Common myeloid progenitor, CD34-positive (primary cell): ENCODE results near the gene ADAMTS17.

ENCODE experiments used
- CTCF ChIA-PET: fragments of 350-600 bp; sonication (Branson Sonifier 250); formaldehyde crosslinking; loops from one replicate; lab custom pipeline; 2021; ENCODE audit warnings: antibody characterized with exemption; lab: Charles Lee
- POLR2A ChIA-PET: fragments of 350-600 bp; sonication (Branson Sonifier 250); formaldehyde crosslinking; loops from one replicate; lab custom pipeline; 2021; ENCODE audit warnings: antibody characterized with exemption; lab: Charles Lee
- DNase-seq, 3 donors: peaks; one replicate each; pipeline versions ENCODE4 v3.0.0 to v3.0.0-alpha.2; 2013
- H3K27ac ChIP-seq, 2 experiments: 1 replicate in 1 of 2; 2 replicates in 1 of 2; pipeline ENCODE4 v1.7.0; 2013; ENCODE audit warnings: inconsistent platforms in 2 of 2, low read length in 2 of 2, mild to moderate bottlenecking in 2 of 2, low read depth in 1 of 2, moderate library complexity in 1 of 2; ENCODE audit not compliant: severe bottlenecking in 2 of 2, insufficient read depth in 1 of 2, poor library complexity in 1 of 2
- H3K27me3 ChIP-seq, 5 experiments: replicated peaks in 2 of 5; 1 replicate in 3 of 5; 2 replicates in 2 of 5; pipeline versions ENCODE4 v1.6.1 to v1.7.0; 2013; ENCODE audit warnings: low read length in 4 of 5, mild to moderate bottlenecking in 2 of 5, moderate library complexity in 2 of 5, inconsistent platforms in 1 of 5; ENCODE audit not compliant: insufficient read depth in 5 of 5, control insufficient read depth in 4 of 5
- H3K36me3 ChIP-seq, 4 experiments: 1 replicate in 2 of 4; 2 replicates in 2 of 4; pipeline versions ENCODE4 v1.6.1 to v1.7.0; 2013; ENCODE audit warnings: low read length in 3 of 4, control low read depth in 1 of 4, mild to moderate bottlenecking in 1 of 4; ENCODE audit not compliant: control insufficient read depth in 4 of 4, insufficient read depth in 4 of 4
- H3K4me1 ChIP-seq, 4 experiments: 1 replicate in 3 of 4; 2 replicates in 1 of 4; pipeline versions ENCODE4 v1.6.1 to v1.7.1; 2013; ENCODE audit warnings: low read length in 3 of 4, mild to moderate bottlenecking in 3 of 4, control low read depth in 1 of 4, inconsistent platforms in 1 of 4, moderate library complexity in 1 of 4; ENCODE audit not compliant: control insufficient read depth in 4 of 4, insufficient read depth in 4 of 4; ENCODE audit errors: control extremely low read depth in 1 of 4
- H3K4me3 ChIP-seq, 7 experiments: 1 replicate in 4 of 7; 2 replicates in 3 of 7; pipeline versions ENCODE4 v1.5.1 to v1.7.0; 2013; ENCODE audit warnings: mild to moderate bottlenecking in 7 of 7, low read length in 6 of 7, moderate library complexity in 6 of 7, inconsistent platforms in 2 of 7, low read depth in 2 of 7, control low read depth in 1 of 7; ENCODE audit not compliant: insufficient read depth in 4 of 7, control insufficient read depth in 1 of 7; ENCODE audit errors: extremely low read depth in 1 of 7
- H3K9me3 ChIP-seq, 5 experiments: 1 replicate in 4 of 5; 2 replicates in 1 of 5; pipeline versions ENCODE4 v1.6.1 to v1.7.1; 2013; ENCODE audit warnings: low read length in 4 of 5, mild to moderate bottlenecking in 2 of 5, inconsistent platforms in 1 of 5, low read depth in 1 of 5, moderate library complexity in 1 of 5; ENCODE audit not compliant: control insufficient read depth in 4 of 5, insufficient read depth in 2 of 5; ENCODE audit errors: control extremely low read depth in 1 of 5
- WGBS: methylation state at CpG from one replicate; pipeline ENCODE4 v1.1.5; 2013; ENCODE audit not compliant: insufficient coverage; 5-methylcytosine and 5-hydroxymethylcytosine counted together

Gene ADAMTS17

GRCh38 chr15:100032358-100033085 lies 309.3 kb downstream of the ADAMTS17 start:
- Histone ChIP-seq H3K36me3 (no peaks in the 10 kb centered on the region), H3K4me3 (no peak overlapping the region), H3K27me3 (no peaks in the 10 kb centered on the region), H3K27ac (no peak overlapping the region), H3K4me1 (no peaks in the 10 kb centered on the region), H3K9me3 (peaks cover 0 to 8% (median 0%) of the 10 kb centered on the region in 5 experiments)
- DNase-seq: no peak
- CTCF ChIA-PET: no interaction called here
- 86% methylated on average over 9 of the region's 10 CpGs for WGBS
- POLR2A ChIA-PET: no interaction called here

GRCh38 chr15:100031665-100032357 lies 310.0 kb downstream of the ADAMTS17 start:
- Histone ChIP-seq H3K27ac (no peak overlapping the region), H3K4me3 (no peak overlapping the region), H3K27me3 (no peaks in the 10 kb centered on the region), H3K36me3 (no peaks in the 10 kb centered on the region), H3K4me1 (no peaks in the 10 kb centered on the region), H3K9me3 (peaks cover 0 to 11% (median 0%) of the 10 kb centered on the region in 5 experiments)
- 95% methylated on average over 8 of the region's 10 CpGs for WGBS
- no peak for DNase-seq
- CTCF ChIA-PET: no interaction called here
- POLR2A ChIA-PET: no interaction called here

GRCh38 chr15:100030586-100031229 lies 311.1 kb downstream of the ADAMTS17 start:
- no peak for DNase-seq
- Histone ChIP-seq H3K4me1 (no peaks in the 10 kb centered on the region), H3K27ac (no peak overlapping the region), H3K27me3 (no peaks in the 10 kb centered on the region), H3K9me3 (peaks cover 0 to 13% (median 3%) of the 10 kb centered on the region in 5 experiments), H3K4me3 (no peak overlapping the region), H3K36me3 (no peaks in the 10 kb centered on the region)
- CTCF ChIA-PET: interaction anchor here (1.1 kb wide), 1 partner anchor 12 kb away, joined by 3 read pairs; no protein-coding TSS in a partner anchor
- 100% methylated on average over 4 of the region's 9 CpGs for WGBS
- POLR2A ChIA-PET: no interaction called here

- Histone ChIP-seq H3K27me3 (no peaks in the 10 kb centered on the region), H3K36me3 (no peaks in the 10 kb centered on the region), H3K9me3 (peaks cover 0 to 13% (median 3%) of the 10 kb centered on the region in 5 experiments), H3K4me1 (no peaks in the 10 kb centered on the region), H3K4me3 (no peak overlapping the region), H3K27ac (no peak overlapping the region)
- CTCF ChIA-PET: interaction anchor here (1.1 kb wide), 1 partner anchor 11 kb away, joined by 3 read pairs; no protein-coding TSS in a partner anchor
- WGBS: 97% methylated on average over 8 of the region's 9 CpGs
- DNase-seq: no peak
- POLR2A ChIA-PET: no interaction called here
Observed at GRCh38 chr15:100029868-100030479, 311.8 kb downstream of the ADAMTS17 start.

DNA sequence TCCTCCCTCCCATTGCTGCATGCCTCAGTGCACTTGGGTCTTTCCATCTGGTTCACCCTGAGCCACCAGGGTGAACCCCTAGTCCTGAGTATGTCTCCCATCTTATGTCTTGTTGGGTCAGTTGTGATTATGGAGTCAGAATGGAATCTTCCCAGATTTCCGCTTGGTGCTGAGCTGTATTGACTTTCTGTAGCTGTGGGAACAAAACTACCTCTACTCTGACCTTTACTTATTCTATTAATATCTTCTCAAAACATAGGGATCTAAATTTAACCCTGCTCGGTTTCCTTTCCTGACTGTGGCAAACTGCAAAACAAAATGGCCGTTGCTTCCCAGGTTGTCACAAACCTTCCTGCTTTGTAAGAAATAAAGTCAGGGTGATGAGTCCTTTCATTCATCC lies 312.7 kb downstream of the ADAMTS17 start:
- CTCF ChIA-PET: interaction anchor here (0.6 kb wide), 1 partner anchor 9 kb away, joined by 5 read pairs; no protein-coding TSS in a partner anchor
- POLR2A ChIA-PET: no interaction called here
- WGBS: 100% methylated on average over 1 of the region's 3 CpGs

GRCh38 chr15:100026041-100026440 lies 315.7 kb downstream of the ADAMTS17 start:
- 100% methylated on average over 1 of the region's 2 CpGs for WGBS
- DNase-seq: no peak
- Histone ChIP-seq H3K36me3 (no peaks in the 10 kb centered on the region), H3K9me3 (peaks cover 0 to 13% (median 3%) of the 10 kb centered on the region in 5 experiments), H3K27me3 (no peaks in the 10 kb centered on the region), H3K4me3 (no peak overlapping the region), H3K27ac (no peak overlapping the region), H3K4me1 (no peaks in the 10 kb centered on the region)
- CTCF ChIA-PET: no interaction called here
- POLR2A ChIA-PET: no interaction called here

More for the DNA sequence above, 312.7 kb downstream of the ADAMTS17 start:
- no peaks in the 10 kb centered on the region for H3K27me3 ChIP-seq
- no peaks in the 10 kb centered on the region for H3K4me1 ChIP-seq
- H3K36me3 ChIP-seq: no peaks in the 10 kb centered on the region
- H3K4me3 ChIP-seq: no peak overlapping the region
- no peak overlapping the region for H3K27ac ChIP-seq
- H3K9me3 ChIP-seq: peaks cover 0 to 13% (median 3%) of the 10 kb centered on the region in 5 experiments
- DNase-seq: no peak
